H1 (cell line): Measurements from ENCODE around the gene CELA1. TPM values are rescaled to one million over a fixed set of nuclear protein-coding genes. Genes with fewer than 3 reads are reported as not detected.

Experiments
- CTCF ChIA-PET: fragments of 300-600 bp; sonication (Branson Sonifier 250); formaldehyde crosslinking; loops from one replicate; lab custom pipeline; 2021; ENCODE audit not compliant: partially characterized antibody; lab: Charles Lee
- POLR2A ChIA-PET: fragments of 300-600 bp; sonication (Branson Sonifier 250); formaldehyde crosslinking; loops from one replicate; lab custom pipeline; 2021; ENCODE audit warnings: inconsistent platforms; ENCODE audit not compliant: partially characterized antibody; lab: Charles Lee
- DNase-seq, 2 experiments: peaks; one replicate each; pipeline versions ENCODE4 v3.0.0 to v3.0.0-alpha.2; 2010 to 2022; ENCODE audit warnings: low spot score in 2 of 2, low read depth in 1 of 2, mixed read lengths in 1 of 2
- FAIRE-seq: peaks from 2 replicates; lab custom pipeline; 2011; peaks lifted over from hg19 to GRCh38; lab: Jason Lieb, UNC
- H2AFZ ChIP-seq: 2 replicates; pipeline ENCODE4 v1.8.1; 2012; ENCODE audit warnings: low read length, inconsistent platforms
- H2AK5ac ChIP-seq: 2 replicates; pipeline ENCODE4 v1.6.1; 2013; ENCODE audit warnings: low read depth, low read length
- H2BK120ac ChIP-seq: replicated peaks from 2 replicates; pipeline ENCODE3; 2013; ENCODE audit warnings: low read depth, low read length, inconsistent platforms
- H2BK12ac ChIP-seq: 2 replicates; pipeline ENCODE4 v1.6.1; 2013; ENCODE audit warnings: low read depth, low read length
- H2BK15ac ChIP-seq: 2 replicates; pipeline ENCODE4 v1.6.1; 2013; ENCODE audit warnings: low read length
- H2BK20ac ChIP-seq: 2 replicates; pipeline ENCODE4 v1.6.1; 2013; ENCODE audit warnings: low read length
- H2BK5ac ChIP-seq: 2 replicates; pipeline ENCODE4 v1.6.1; 2013; ENCODE audit warnings: low read depth, low read length
- H3K14ac ChIP-seq: 2 replicates; pipeline ENCODE4 v1.6.1; 2013; ENCODE audit warnings: inconsistent platforms; ENCODE audit not compliant: insufficient read length
- H3K18ac ChIP-seq: 2 replicates; pipeline ENCODE4 v1.6.1; 2013; ENCODE audit warnings: low read length; ENCODE audit errors: extremely low read depth
- H3K23ac ChIP-seq: 2 replicates; pipeline ENCODE4 v1.6.1; 2013; ENCODE audit warnings: inconsistent platforms; ENCODE audit not compliant: insufficient read length
- H3K23me2 ChIP-seq: 2 replicates; pipeline ENCODE4 v1.6.1; 2013; ENCODE audit warnings: low read depth, low read length
- H3K27ac ChIP-seq: 2 replicates; pipeline ENCODE4 v1.6.1; 2011; ENCODE audit warnings: low read depth, low read length, inconsistent platforms
- H3K27me3 ChIP-seq, 4 experiments: replicated peaks in 1 of 4; 1 replicate in 1 of 4; 2 replicates in 3 of 4; pipeline versions ENCODE4 v1.6.1 to v1.8.1; 2011 to 2013; ENCODE audit warnings: low read length in 3 of 4, mild to moderate bottlenecking in 3 of 4, inconsistent platforms in 2 of 4, mixed read lengths in 2 of 4, moderate library complexity in 1 of 4; ENCODE audit not compliant: control insufficient read depth in 3 of 4, insufficient read depth in 3 of 4; ENCODE audit errors: extremely low read depth in 1 of 4
- H3K36me3 ChIP-seq, 4 experiments: 2 replicates each; pipeline versions ENCODE4 v1.6.1 to v1.8.1; 2011 to 2013; ENCODE audit warnings: mild to moderate bottlenecking in 4 of 4, low read length in 3 of 4, moderate library complexity in 2 of 4, control low read depth in 1 of 4, inconsistent platforms in 1 of 4; ENCODE audit not compliant: insufficient read depth in 4 of 4, control insufficient read depth in 2 of 4
- H3K4ac ChIP-seq: replicated peaks from 2 replicates; pipeline ENCODE3; 2013; ENCODE audit warnings: low read length, low read depth, mixed read lengths, inconsistent platforms; ENCODE audit not compliant: insufficient read length
- H3K4me1 ChIP-seq, 4 experiments: replicated peaks in 1 of 4; 1 replicate in 1 of 4; 2 replicates in 3 of 4; pipeline versions ENCODE4 v1.6.1 to v1.8.1; 2011 to 2013; ENCODE audit warnings: low read length in 3 of 4, inconsistent platforms in 2 of 4, mixed read lengths in 1 of 4; ENCODE audit not compliant: insufficient read depth in 4 of 4, control insufficient read depth in 3 of 4
- H3K4me2 ChIP-seq, 2 experiments: 2 replicates each; pipeline versions ENCODE4 v1.6.1 to v1.8.1; 2011 to 2013; ENCODE audit warnings: low read depth in 2 of 2, low read length in 2 of 2, control low read depth in 1 of 2, inconsistent platforms in 1 of 2, mild to moderate bottlenecking in 1 of 2; ENCODE audit not compliant: insufficient read depth in 1 of 2
- H3K4me3 ChIP-seq, 4 experiments: fragments of 200-600, 300-600 bp in 1 of 4; sonication (generic), shearing (Covaris generic), sonication (Bioruptor Twin) in 1 of 4; 2 replicates each; pipeline versions ENCODE4 v1.5.1 to v1.8.1; 2011 to 2016; ENCODE audit warnings: low read length in 4 of 4, low read depth in 3 of 4, control low read depth in 2 of 4, inconsistent platforms in 2 of 4, mild to moderate bottlenecking in 2 of 4, mixed read lengths in 1 of 4, moderate library complexity in 1 of 4; ENCODE audit not compliant: insufficient read depth in 2 of 4; ENCODE audit errors: extremely low read depth in 1 of 4
- H3K56ac ChIP-seq: replicated peaks from 2 replicates; pipeline ENCODE3; 2013; ENCODE audit warnings: low read depth, mild to moderate bottlenecking, mixed read lengths, low read length, inconsistent platforms; ENCODE audit not compliant: insufficient read length
- H3K79me1 ChIP-seq: 2 replicates; pipeline ENCODE4 v1.6.1; 2013; ENCODE audit warnings: low read depth, low read length, control low read depth
- H3K79me2 ChIP-seq, 2 experiments: 2 replicates each; pipeline versions ENCODE4 v1.6.1 to v1.8.1; 2012 to 2013; ENCODE audit warnings: low read length in 2 of 2, mild to moderate bottlenecking in 2 of 2, inconsistent platforms in 1 of 2; ENCODE audit not compliant: insufficient read depth in 2 of 2, control insufficient read depth in 1 of 2
- H3K9ac ChIP-seq, 4 experiments: replicated peaks in 1 of 4; 1 replicate in 1 of 4; 2 replicates in 3 of 4; pipeline versions ENCODE4 v1.6.1 to v1.8.1; 2011 to 2013; ENCODE audit warnings: low read depth in 3 of 4, low read length in 3 of 4, control low read depth in 2 of 4, mild to moderate bottlenecking in 2 of 4, moderate library complexity in 2 of 4, inconsistent platforms in 1 of 4; ENCODE audit errors: extremely low read depth in 1 of 4
- H3K9me3 ChIP-seq, 2 experiments: 2 replicates each; pipeline versions ENCODE4 v1.6.1 to v1.8.1; 2012 to 2013; ENCODE audit warnings: mild to moderate bottlenecking in 2 of 2, moderate library complexity in 2 of 2, control low read depth in 1 of 2, inconsistent platforms in 1 of 2, low read depth in 1 of 2, low read length in 1 of 2, mixed read lengths in 1 of 2; ENCODE audit not compliant: insufficient read depth in 2 of 2
- H4K20me1 ChIP-seq, 2 experiments: replicated peaks in 1 of 2; 2 replicates each; pipeline versions ENCODE3 to v1.8.1; 2011 to 2013; ENCODE audit warnings: inconsistent platforms in 2 of 2, low read length in 2 of 2, mild to moderate bottlenecking in 1 of 2; ENCODE audit not compliant: insufficient read depth in 2 of 2, control insufficient read depth in 1 of 2
- H4K5ac ChIP-seq: 2 replicates; pipeline ENCODE4 v1.6.1; 2013; ENCODE audit warnings: low read length, low read depth, mixed read lengths, inconsistent platforms; ENCODE audit not compliant: insufficient read length
- H4K8ac ChIP-seq: 2 replicates; pipeline ENCODE4 v1.8.0; 2013; ENCODE audit warnings: mild to moderate bottlenecking, moderate library complexity, low read length, inconsistent platforms; ENCODE audit not compliant: insufficient read depth; ENCODE audit errors: extremely low read depth
- H4K91ac ChIP-seq: replicated peaks from 2 replicates; pipeline ENCODE3; 2013; ENCODE audit warnings: low read length, mixed read lengths, inconsistent platforms; ENCODE audit not compliant: insufficient read length
- CHD2 ChIP-seq: IDR thresholded peaks from 2 replicates; pipeline ENCODE4 v1.6.1; 2012; ENCODE audit warnings: low read length, improper control_type of control experiment
- E2F6 ChIP-seq: IDR thresholded peaks from 2 replicates; pipeline ENCODE4 v1.6.1; 2012; ENCODE audit warnings: inconsistent platforms
- EGR1 ChIP-seq: IDR thresholded peaks from 2 replicates; pipeline ENCODE4 v1.6.1; 2011; ENCODE audit warnings: low read depth, low read length, borderline replicate concordance
- FOSL1 ChIP-seq: IDR thresholded peaks from 2 replicates; pipeline ENCODE4 v1.6.1; 2011; ENCODE audit warnings: mild to moderate bottlenecking, low read depth, low read length, moderate library complexity; ENCODE audit not compliant: insufficient read depth
- GTF2F1 ChIP-seq: IDR thresholded peaks from 2 replicates; pipeline ENCODE4 v1.6.1; 2012; ENCODE audit warnings: low read depth, low read length, improper control_type of control experiment, borderline replicate concordance
- KDM1A ChIP-seq: fragments of 200-600, 300-600 bp; sonication (generic); IDR thresholded peaks from 2 replicates; pipeline ENCODE4 v1.7.1; 2016; ENCODE audit warnings: mild to moderate bottlenecking, low read length, borderline replicate concordance
- PHF8 ChIP-seq: fragments of 200-600 bp; sonication (generic); conservative IDR thresholded peaks from 2 replicates; pipeline ENCODE4 v1.7.1; 2012; ENCODE audit warnings: low read depth, mild to moderate bottlenecking, inconsistent platforms, low read length, moderate library complexity
- POLR2A ChIP-seq, 2 experiments: IDR thresholded peaks; 1 replicate in 1 of 2; 2 replicates in 1 of 2; pipeline ENCODE4 v1.6.1; 2011; ENCODE audit warnings: low read depth in 2 of 2, low read length in 2 of 2, mild to moderate bottlenecking in 2 of 2; ENCODE audit errors: control extremely low read depth in 1 of 2
- SP1 ChIP-seq: IDR thresholded peaks from 2 replicates; pipeline ENCODE4 v1.6.1; 2011; ENCODE audit warnings: low read depth, low read length
- TEAD4 ChIP-seq: IDR thresholded peaks from 2 replicates; pipeline ENCODE4 v1.6.1; 2012; ENCODE audit warnings: low read depth, low read length, inconsistent platforms, mixed read lengths
- YY1 ChIP-seq: IDR thresholded peaks from 2 replicates; pipeline ENCODE4 v1.6.1; 2011; ENCODE audit warnings: low read depth, mild to moderate bottlenecking, low read length
- WGBS, 2 experiments: shearing (Covaris generic) in 1 of 2; methylation state at CpG; one replicate each; pipeline versions ENCODE4 v1.1.6 to v1.1.7; 2013 to 2015; ENCODE audit warnings: low lambda C conversion rate in 2 of 2, mixed read lengths in 2 of 2, inconsistent platforms in 1 of 2, low coverage in 1 of 2, missing lambda C conversion rate in 1 of 2; ENCODE audit not compliant: insufficient replicate concordance in 2 of 2, insufficient coverage in 1 of 2, insufficient read length in 1 of 2; ENCODE audit errors: extremely low coverage in 1 of 2, missing lambda C conversion rate in 1 of 2; 5-methylcytosine and 5-hydroxymethylcytosine counted together
- polyA plus RNA-seq, 7 experiments: library from polyadenylated mRNA; depleted of rRNA in 3 of 7; stranded (reverse) in 5 of 7; unstranded in 2 of 7; fragments of >200 nt in 5 of 7; fragments of 200-250 nt in 2 of 7; gene quantifications; 1 replicate in 5 of 7; 2 replicates in 1 of 7; 4 replicates in 1 of 7; pipeline versions ENCODE4 v1.2.1 to v1.2.3, GENCODE V29; 2011 to 2013; ENCODE audit warnings: missing spikeins in 2 of 7, mixed read lengths in 2 of 7
- total RNA-seq: library from RNA; stranded (reverse); fragmentation: NEBNext Ultra II Directional; extraction: Animal tissue kit (Norgen Biotek cat#: 25700); gene quantifications from 2 replicates; pipeline ENCODE4 v1.2.1, GENCODE V29; 2021

The CELA1 gene
- total and polyA plus RNA-seq, 2 of the 8 experiments (the other 6 are each of a cell fraction or from before 2014, with no cell fraction given) = 0.09 TPM; not detected in 1

- WGBS, 2 experiments = 84% methylated on average over 3 of the region's 3 CpGs; no CpG with 5 or more reads in 1 of the 2 experiments
Measured at GRCh38 chr12:51318846-51319599, 27.5 kb downstream of the CELA1 start.

More at GRCh38 chr12:51318846-51319599, 27.5 kb downstream of the CELA1 start:
- CTCF ChIA-PET = interaction anchor here (0.7 to 3.1 kb wide), 4 partner anchors 9 to 49 kb away, joined by 3 to 11 read pairs (median 4); partner anchors contain the start of gene SMAGP
- Histone ChIP-seq H4K20me1 (no peaks in the 10 kb centered on the region), H2BK20ac (no peak overlapping the region; the same call in 1 of the 2 replicates), H3K4me1 (peaks cover 2 to 16% (median 7%) of the 10 kb centered on the region in 4 experiments; a peak in 6 of 7 replicates), H4K5ac (no peak overlapping the region), H3K27me3 (no peaks in the 10 kb centered on the region; a peak in 1 of 7 replicates), H2BK5ac (peak overlapping the region; percentile 41; the same call in 1 of the 2 replicates), H3K23ac (no peak overlapping the region), H2AK5ac (no peak overlapping the region), H4K91ac (no peak overlapping the region), H2BK15ac (peak overlapping the region; percentile 1; the same call in 1 of the 2 replicates), H3K18ac (no peak overlapping the region; the same call in 1 of the 2 replicates), H3K56ac (no peak overlapping the region), H4K8ac (no peak overlapping the region), H2AFZ (peak overlapping the region; percentile 65; the same call in 1 of the 2 replicates), H3K79me2 (no peaks in the 10 kb centered on the region), H3K9ac (no peak overlapping the region), H3K4ac (no peak overlapping the region), H2BK12ac (peak overlapping the region; percentile 45), H3K36me3 (no peaks in the 10 kb centered on the region)
- FAIRE-seq (no peak), DNase-seq (no peak)
- TF ChIP-seq EGR1 (no peak), GTF2F1 (no peak), TEAD4 (no peak), E2F6 (no peak), PHF8 (no peak), KDM1A (no peak), YY1 (no peak), FOSL1 (no peak), SP1 (no peak), POLR2A (IDR thresholded peaks at IDR 0.05; ENCODE audit: control extremely low read depth in 1 of 2, low read depth in 2 of 2, low read length in 2 of 2) (no peak), CHD2 (no peak)
- TF ChIP-seq, all 59 proteins: peak for 0
- Histone ChIP-seq H3K23me2 (no peaks in the 10 kb centered on the region), H3K14ac (no peak overlapping the region), H3K9me3 (no peaks in the 10 kb centered on the region), H3K4me3 (no peak overlapping the region), H3K4me2 (peak overlapping the region in 1 of 2 experiments; percentile 35; a peak in 2 of 4 replicates), H3K79me1 (no peaks in the 10 kb centered on the region), H2BK120ac (no peak overlapping the region), H3K27ac (no peak overlapping the region)
- POLR2A ChIA-PET = interaction anchor here (0.7 to 1.9 kb wide), 3 partner anchors 8 to 101 kb away, joined by 3 to 5 read pairs (median 4); partner anchors contain the start of gene POU6F1
